GM23338 (cell line): Measurements from ENCODE around the gene FLNA. TPM values are rescaled to one million over a fixed set of nuclear protein-coding genes. Genes with fewer than 3 reads are reported as not detected.

Experiments used
- ATAC-seq: fragments of 200-7000 bp; cut with Tn5 transposase; 3 replicates; pipeline ENCODE4 v1.9.1; 2020
- DNase-seq: peaks from one replicate; pipeline ENCODE4 v3.0.0-alpha.2; 2015; ENCODE audit warnings: low spot score
- H2AFZ ChIP-seq: fragments of 200-600 bp; sonication (generic); 2 replicates; pipeline ENCODE4 v1.8.0; 2016; ENCODE audit warnings: antibody characterized with exemption, mild to moderate bottlenecking, moderate library complexity
- H3F3A ChIP-seq: fragments of 200-600 bp; sonication (generic); replicated peaks from 2 replicates; pipeline ENCODE4 v1.8.0; 2017; ENCODE audit warnings: antibody characterized with exemption, mixed run types, low read depth
- H3K27ac ChIP-seq: fragments of 200-600 bp; sonication (generic); 2 replicates; pipeline ENCODE4 v1.6.1; 2016; ENCODE audit warnings: low read depth
- H3K27me3 ChIP-seq: fragments of 200-600 bp; sonication (generic); 2 replicates; pipeline ENCODE4 v1.8.0; 2016; ENCODE audit warnings: mild to moderate bottlenecking, mixed run types, moderate library complexity; ENCODE audit not compliant: insufficient read depth
- H3K36me3 ChIP-seq: fragments of 200-600 bp; sonication (generic); 2 replicates; pipeline ENCODE4 v1.8.0; 2016; ENCODE audit warnings: mild to moderate bottlenecking; ENCODE audit not compliant: insufficient read depth
- H3K4me1 ChIP-seq: fragments of 200-600 bp; sonication (generic); 2 replicates; pipeline ENCODE4 v1.8.0; 2016; ENCODE audit warnings: mild to moderate bottlenecking, moderate library complexity; ENCODE audit not compliant: insufficient read depth
- H3K4me2 ChIP-seq: fragments of 200-600 bp; sonication (generic); 2 replicates; pipeline ENCODE4 v1.7.1; 2017; ENCODE audit warnings: mixed run types
- H3K4me3 ChIP-seq: fragments of 200-600 bp; sonication (generic); 2 replicates; pipeline ENCODE4 v1.6.1; 2016; ENCODE audit warnings: mixed run types
- H3K79me2 ChIP-seq: fragments of 200-600 bp; sonication (generic); replicated peaks from 2 replicates; pipeline ENCODE4 v1.8.0; 2017; ENCODE audit warnings: mild to moderate bottlenecking; ENCODE audit not compliant: insufficient read depth
- H3K9me2 ChIP-seq: fragments of 200-600 bp; sonication (generic); 2 replicates; pipeline ENCODE4 v1.8.0; 2017; ENCODE audit not compliant: insufficient read depth
- H4K20me1 ChIP-seq: fragments of 200-600 bp; sonication (generic); replicated peaks from 2 replicates; pipeline ENCODE4 v1.8.0; 2017; ENCODE audit warnings: mild to moderate bottlenecking; ENCODE audit not compliant: insufficient read depth
- H3K27ac Mint-ChIP-seq: 2 replicates; pipeline ENCODE4 v1.8.0; 2020; ENCODE audit warnings: inconsistent platforms, mild to moderate bottlenecking, moderate library complexity, mixed read lengths
- H3K27me3 Mint-ChIP-seq: 3 replicates; pipeline ENCODE4 v1.8.0; 2022; ENCODE audit warnings: low read depth, mild to moderate bottlenecking, moderate library complexity, mixed read lengths, inconsistent platforms; ENCODE audit not compliant: insufficient read depth, poor library complexity
- H3K36me3 Mint-ChIP-seq: 3 replicates; pipeline ENCODE4 v1.8.0; 2021; ENCODE audit warnings: low read depth, mild to moderate bottlenecking, inconsistent platforms, moderate library complexity, mixed read lengths
- H3K4me1 Mint-ChIP-seq: 3 replicates; pipeline ENCODE4 v1.8.0; 2020; ENCODE audit warnings: mild to moderate bottlenecking, inconsistent platforms, mixed read lengths
- H3K4me3 Mint-ChIP-seq: 3 replicates; pipeline ENCODE4 v1.8.0; 2021; ENCODE audit warnings: moderate library complexity, mild to moderate bottlenecking, inconsistent platforms, mixed read lengths
- H3K9me3 Mint-ChIP-seq: 3 replicates; pipeline ENCODE4 v1.8.0; 2020; ENCODE audit warnings: moderate library complexity, mild to moderate bottlenecking, inconsistent platforms, mixed read lengths
- CREB1 ChIP-seq: fragments of 250-450 bp; sonication (Bioruptor Pico); IDR thresholded peaks from 2 replicates; pipeline ENCODE4 v1.5.0; 2020; ENCODE audit warnings: low read depth, mild to moderate bottlenecking, moderate library complexity
- CTCF ChIP-seq, 2 experiments: fragments of 200-600 bp in 1 of 2; sonication (generic) in 1 of 2; conservative IDR thresholded peaks; 2 replicates each; pipeline versions ENCODE4 v1.5.1 to v1.6.1; 2016 to 2017; ENCODE audit warnings: antibody characterized with exemption in 2 of 2, low read depth in 2 of 2, mild to moderate bottlenecking in 2 of 2, moderate library complexity in 1 of 2
- EZH2 ChIP-seq: fragments of 200-600 bp; sonication (generic); IDR thresholded peaks from one replicate; pipeline ENCODE4 v1.8.0; 2017; ENCODE audit warnings: antibody characterized with exemption, mild to moderate bottlenecking, low read depth; ENCODE audit not compliant: unreplicated experiment
- JUNB ChIP-seq: IDR thresholded peaks from one replicate; pipeline ENCODE4 v1.6.1; 2016; ENCODE audit warnings: antibody characterized with exemption; ENCODE audit not compliant: unreplicated experiment
- NANOG ChIP-seq: IDR thresholded peaks from 2 replicates; pipeline ENCODE4 v1.6.1; 2016; ENCODE audit warnings: antibody characterized with exemption, borderline replicate concordance
- POLR2AphosphoS5 ChIP-seq: IDR thresholded peaks from 2 replicates; pipeline ENCODE4 v1.6.1; 2016; ENCODE audit warnings: antibody characterized with exemption, low read depth
- STAT1 ChIP-seq: IDR thresholded peaks from one replicate; pipeline ENCODE4 v1.6.1; 2016; ENCODE audit warnings: antibody characterized with exemption; ENCODE audit not compliant: unreplicated experiment
- ZNF462 ChIP-seq: fragments of 250-450 bp; sonication (Bioruptor Pico); IDR thresholded peaks from 2 replicates; pipeline ENCODE4 v1.5.0; 2020; ENCODE audit warnings: mild to moderate bottlenecking, moderate library complexity
- polyA plus RNA-seq: library from polyadenylated mRNA; unstranded; fragments of >200 nt; fragmentation: Nextera tagmentation; extraction: Ambion mirVana; gene quantifications from 2 replicates; pipeline ENCODE4 v1.2.1, GENCODE V29; 2016
- total RNA-seq: library from RNA; depleted of rRNA; stranded (reverse); fragments of >200 nt; shearing (Covaris generic); gene quantifications from 2 replicates; pipeline ENCODE4 v1.2.3, GENCODE V29; 2014

The FLNA gene
- total and polyA plus RNA-seq, 2 experiments from 2014 or later = 579 to 1,445 TPM

- no peaks in the 10 kb centered on the region for H3K9me2 ChIP-seq
- no peaks in the 10 kb centered on the region; the same call in 2 of the 3 replicates for H3K36me3 Mint-ChIP-seq
- TF ChIP-seq NANOG (no peak), POLR2AphosphoS5 (peak; percentile 43)
- no peaks in the 10 kb centered on the region for H4K20me1 ChIP-seq
- no peak within 1 kb of the TSS for H3K27ac ChIP-seq
- ATAC-seq (peak; percentile 83), DNase-seq (peak; percentile 86)
- peaks cover 12% of the 10 kb centered on the region for H3K4me1 Mint-ChIP-seq
- H3K27me3 ChIP-seq = no peaks in the 10 kb centered on the region
- peak within 1 kb of the TSS; percentile 67 for H3K4me2 ChIP-seq
- H3K4me1 ChIP-seq = peaks cover 8% of the 10 kb centered on the region; the same call in 1 of the 2 replicates
- H3K27ac Mint-ChIP-seq = peak within 1 kb of the TSS; percentile 75
- H3F3A ChIP-seq = no peaks in the 10 kb centered on the region
- no peak within 1 kb of the TSS for H2AFZ ChIP-seq
- peak within 1 kb of the TSS; percentile 44 for H3K4me3 ChIP-seq
- H3K36me3 ChIP-seq = no peaks in the 10 kb centered on the region
- no peaks in the 10 kb centered on the region for H3K79me2 ChIP-seq
- peaks cover 7% of the 10 kb centered on the region for H3K27me3 Mint-ChIP-seq
- peak within 1 kb of the TSS; percentile 62 for H3K4me3 Mint-ChIP-seq
- no peaks in the 10 kb centered on the region for H3K9me3 Mint-ChIP-seq
These were observed 34.9 kb upstream of the FLNA start, which contains the start of gene DNASE1L1 for GRCh38 chrX:154409222-154409871. TSS of gene DNASE1L1 (minus strand) at chrX:154409254. CDS start at chrX:154405568, 3,686 bp downstream.

- peaks cover 8% of the 10 kb centered on the region; the same call in 1 of the 2 replicates for H3K4me1 ChIP-seq
- peaks cover 10% of the 10 kb centered on the region for H3K27me3 Mint-ChIP-seq
- H3K79me2 ChIP-seq = no peaks in the 10 kb centered on the region
- peaks cover 12% of the 10 kb centered on the region for H3K4me1 Mint-ChIP-seq
- H3K27ac Mint-ChIP-seq = no peak overlapping the region
- no peak overlapping the region for H3K27ac ChIP-seq
- H3K4me3 ChIP-seq = peak overlapping the region; percentile 44; the same call in 1 of the 2 replicates
- H4K20me1 ChIP-seq = no peaks in the 10 kb centered on the region
- H3F3A ChIP-seq = no peaks in the 10 kb centered on the region
- no peaks in the 10 kb centered on the region for H3K36me3 ChIP-seq
- H3K36me3 Mint-ChIP-seq = no peaks in the 10 kb centered on the region; the same call in 2 of the 3 replicates
- no peaks in the 10 kb centered on the region for H3K9me3 Mint-ChIP-seq
- H3K4me3 Mint-ChIP-seq = peak overlapping the region; percentile 62
- no peaks in the 10 kb centered on the region for H3K27me3 ChIP-seq
- peak overlapping the region; percentile 61 for H3K4me2 ChIP-seq
- ATAC-seq (no peak), DNase-seq (no peak)
- no peaks in the 10 kb centered on the region for H3K9me2 ChIP-seq
- H2AFZ ChIP-seq = no peak overlapping the region
- TF ChIP-seq CTCF (conservative IDR thresholded peaks at IDR 0.05; ENCODE audit: low read depth in 2 of 2) = no peak
- TF ChIP-seq NANOG = no peak
- no peak for TF ChIP-seq CREB1 (CRISPR knock-in tag)
- TF ChIP-seq ZNF462 (CRISPR knock-in tag) = no peak
- TF ChIP-seq STAT1 = no peak
- no peak for TF ChIP-seq POLR2AphosphoS5
- no peak for TF ChIP-seq JUNB
- no peak for TF ChIP-seq EZH2
These were observed 34.3 kb upstream of the FLNA start for GRCh38 chrX:154408659-154409221.
